Peyer's patch (tissue), 4 donors: ENCODE results near the gene FARP2. TPM values are rescaled to one million over a fixed set of nuclear protein-coding genes. Genes with fewer than 3 reads are reported as not detected.

ENCODE experiments used
- DNase-seq, 3 donors: peaks; one replicate each; pipeline ENCODE4 v3.0.0-alpha.2; 2017 to 2019
- H3K27ac ChIP-seq, 4 donors: fragments of 200-600 bp; sonication (generic); one replicate each; pipeline ENCODE4 v1.5.1; 2016 to 2019
- H3K27me3 ChIP-seq, 2 donors: fragments of 200-600 bp; sonication (generic); one replicate each; pipeline ENCODE4 v1.5.1; 2019
- H3K36me3 ChIP-seq, 3 donors: fragments of 200-600 bp; sonication (generic); one replicate each; pipeline ENCODE4 v1.5.1; 2016 to 2019
- H3K4me1 ChIP-seq, 4 donors: fragments of 200-600 bp; sonication (generic); one replicate each; pipeline ENCODE4 v1.5.1; 2016 to 2019
- H3K4me3 ChIP-seq, 4 donors: fragments of 200-600 bp; sonication (generic); 1 replicate in 3 of 4; 2 replicates in 1 of 4; pipeline ENCODE4 v1.5.1; 2016 to 2019; ENCODE audit warnings: mild to moderate bottlenecking in 1 of 4
- H3K9me3 ChIP-seq, 4 donors: fragments of 200-600 bp; sonication (generic); one replicate each; pipeline ENCODE4 v1.5.1; 2016 to 2019; ENCODE audit warnings: mild to moderate bottlenecking in 1 of 4
- CTCF ChIP-seq, 6 experiments: fragments of 450-650 bp in 4 of 6; fragments of 200-600 bp in 2 of 6; sonication (generic) in 1 of 6; IDR thresholded peaks; one replicate each; pipeline ENCODE4 v1.5.1; 2017 to 2019; ENCODE audit warnings: antibody characterized with exemption in 6 of 6, mild to moderate bottlenecking in 3 of 6, moderate library complexity in 1 of 6
- POLR2A ChIP-seq, 2 donors: fragments of 450-650 bp; IDR thresholded peaks; one replicate each; pipeline ENCODE4 v1.5.1; 2017; ENCODE audit warnings: antibody characterized with exemption in 2 of 2, mild to moderate bottlenecking in 2 of 2, moderate library complexity in 2 of 2
- total RNA-seq, 4 donors: library from RNA; depleted of rRNA; stranded (reverse); fragments of >200 nt; gene quantifications; one replicate each; pipeline ENCODE4 v1.1.0, GENCODE V29; 2016

The FARP2 gene
- total RNA-seq, 4 donors from 2014 or later, result 107 to 169 (median 140) TPM

DNA sequence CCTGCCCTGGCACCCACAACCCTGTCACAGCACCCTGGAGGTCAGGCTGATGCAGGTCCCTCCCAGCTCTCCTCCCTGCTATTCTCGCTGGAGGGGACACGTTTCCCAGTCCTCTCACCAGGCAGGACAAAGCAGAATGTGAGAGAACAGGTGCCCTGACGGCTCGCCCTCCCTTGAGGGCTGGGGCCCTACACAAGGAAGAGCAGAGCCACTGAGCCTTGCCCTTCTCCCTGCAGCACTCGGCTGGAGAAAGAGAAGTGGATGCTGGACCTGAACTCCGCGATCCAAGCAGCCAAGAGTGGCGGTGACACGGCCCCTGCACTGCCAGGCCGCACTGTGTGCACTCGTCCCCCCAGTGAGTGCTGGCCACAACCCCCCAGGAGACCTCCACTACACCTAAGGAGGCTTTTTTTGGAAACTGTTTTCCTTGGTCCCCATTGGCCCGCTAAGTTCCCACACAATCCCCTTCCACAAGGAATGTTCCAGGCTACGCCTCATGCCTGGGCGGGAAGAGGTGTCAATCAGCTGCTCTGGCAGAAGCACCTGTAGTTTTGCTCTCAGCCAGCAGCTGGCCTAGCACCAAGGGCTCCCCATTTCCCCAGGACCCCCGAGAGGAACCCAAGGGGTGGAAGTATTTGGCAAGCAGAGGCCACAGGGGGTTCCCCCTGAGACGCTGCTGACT is 134.9 kb downstream of the FARP2 start:
- no peak overlapping the region for H3K4me3 ChIP-seq
- H3K27me3 ChIP-seq, result no peaks in the 10 kb centered on the region
- H3K36me3 ChIP-seq, result peaks cover 0 to 54% (median 0%) of the 10 kb centered on the region in 3 donors
- no peak for TF ChIP-seq CTCF (IDR thresholded peaks at IDR 0.05)
- no peak for TF ChIP-seq POLR2A (IDR thresholded peaks at IDR 0.05)
- no peaks in the 10 kb centered on the region for H3K9me3 ChIP-seq
- peak overlapping the region in 2 of 4 donors; percentile 56 to 76 for H3K27ac ChIP-seq
- peaks cover 0 to 27% (median 0%) of the 10 kb centered on the region in 4 donors for H3K4me1 ChIP-seq
- no peak for DNase-seq

DNA sequence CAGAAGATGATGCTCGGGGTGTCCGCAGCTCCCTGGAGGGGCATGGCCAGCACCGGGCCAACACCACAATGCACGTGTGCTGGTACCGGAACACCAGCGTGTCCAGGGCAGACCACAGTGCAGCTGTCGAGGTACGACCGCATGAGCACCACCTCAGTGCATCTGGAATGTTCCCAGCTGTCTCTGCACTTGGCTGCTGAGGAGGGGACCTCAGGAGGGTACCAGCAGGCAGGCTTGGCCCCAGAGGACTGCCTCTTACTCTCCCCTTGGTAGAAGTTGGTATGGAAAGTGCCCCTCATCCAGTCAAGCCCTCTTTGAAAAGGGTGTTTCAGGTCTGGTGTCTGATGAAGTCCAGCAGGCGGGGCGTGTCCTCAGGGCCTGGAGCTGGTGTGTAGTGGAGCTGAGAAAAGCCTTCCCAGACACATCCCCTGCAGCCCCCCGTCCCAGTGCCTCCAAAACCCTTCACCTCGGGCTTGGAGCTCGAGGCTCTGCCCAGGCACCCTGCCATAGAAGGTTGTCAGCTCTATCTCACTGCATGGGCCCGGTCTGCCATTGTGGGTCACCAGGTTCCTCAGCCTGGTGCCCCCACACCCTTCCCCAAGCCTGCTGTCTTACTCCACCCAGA is 135.6 kb downstream of the FARP2 start:
- H3K4me1 ChIP-seq, result peaks cover 0 to 34% (median 0%) of the 10 kb centered on the region in 4 donors
- no peak overlapping the region for H3K4me3 ChIP-seq
- H3K9me3 ChIP-seq, result no peaks in the 10 kb centered on the region
- peaks cover 0 to 61% (median 0%) of the 10 kb centered on the region in 3 donors for H3K36me3 ChIP-seq
- H3K27me3 ChIP-seq, result no peaks in the 10 kb centered on the region
- H3K27ac ChIP-seq, result no peak overlapping the region
- DNase-seq, result no peak
- TF ChIP-seq POLR2A (IDR thresholded peaks at IDR 0.05) (no peak), CTCF (IDR thresholded peaks at IDR 0.05) (no peak)

DNA sequence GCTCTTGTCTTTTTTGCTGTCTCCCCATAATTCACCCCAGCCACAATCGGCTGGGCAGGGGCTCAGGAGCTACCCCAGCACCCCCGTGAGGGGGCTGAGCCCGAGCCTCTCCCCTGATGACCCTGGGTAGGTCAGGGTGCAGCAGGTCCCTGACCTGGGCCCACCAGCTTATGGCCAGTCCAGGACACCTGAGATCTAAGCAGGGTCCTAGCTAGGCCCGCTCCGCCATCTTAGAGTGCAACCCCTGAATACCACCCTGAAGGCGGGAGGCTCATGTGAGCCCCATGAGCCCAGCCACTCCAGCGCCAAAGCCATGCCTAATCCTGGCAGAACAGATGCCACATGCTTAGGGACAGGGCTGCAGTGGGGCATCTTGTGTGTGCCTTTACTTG is 136.1 kb downstream of the FARP2 start:
- Histone ChIP-seq H3K36me3 (peaks cover 0 to 66% (median 0%) of the 10 kb centered on the region in 3 donors), H3K27ac (no peak overlapping the region)
- TF ChIP-seq POLR2A (IDR thresholded peaks at IDR 0.05) (no peak), CTCF (IDR thresholded peaks at IDR 0.05) (no peak)

GRCh38 chr2:241493092-241493491 is 137.0 kb downstream of the FARP2 start:
- no peaks in the 10 kb centered on the region for H3K9me3 ChIP-seq
- no peak overlapping the region for H3K27ac ChIP-seq
- TF ChIP-seq CTCF (IDR thresholded peaks at IDR 0.05) (no peak), POLR2A (IDR thresholded peaks at IDR 0.05) (no peak)
- H3K27me3 ChIP-seq, result no peaks in the 10 kb centered on the region
- DNase-seq, result no peak
- H3K4me1 ChIP-seq, result peaks cover 0 to 44% (median 0%) of the 10 kb centered on the region in 4 donors
- H3K36me3 ChIP-seq, result peaks cover 0 to 72% (median 0%) of the 10 kb centered on the region in 3 donors
- no peak overlapping the region for H3K4me3 ChIP-seq

More for the DNA sequence above, 136.1 kb downstream of the FARP2 start:
- H3K4me1 ChIP-seq, result peaks cover 0 to 39% (median 0%) of the 10 kb centered on the region in 4 donors
- no peaks in the 10 kb centered on the region for H3K27me3 ChIP-seq
- no peak for DNase-seq
- H3K9me3 ChIP-seq, result no peaks in the 10 kb centered on the region
- H3K4me3 ChIP-seq, result no peak overlapping the region

GRCh38 chr2:241494311-241494908 is 138.3 kb downstream of the FARP2 start:
- Histone ChIP-seq H3K36me3 (peaks cover 0 to 85% (median 0%) of the 10 kb centered on the region in 3 donors), H3K27me3 (no peaks in the 10 kb centered on the region), H3K9me3 (no peaks in the 10 kb centered on the region), H3K4me1 (peaks cover 0 to 44% (median 0%) of the 10 kb centered on the region in 4 donors), H3K27ac (peak overlapping the region in 3 of 4 donors; percentile 39 to 68 (median 64)), H3K4me3 (no peak overlapping the region)
- peak in 2 of 3 donors; percentile 72 to 76 for DNase-seq
- no peak for TF ChIP-seq CTCF (IDR thresholded peaks at IDR 0.05)
- no peak for TF ChIP-seq POLR2A (IDR thresholded peaks at IDR 0.05)
